NB4 (cell line): ENCODE data around the gene STIP1.

ENCODE experiments used
- MYC ChIP-seq: IDR thresholded peaks from 2 replicates; pipeline ENCODE4 v1.6.1; 2011; ENCODE audit warnings: low read depth, low read length
- POLR2A ChIP-seq: IDR thresholded peaks from 2 replicates; pipeline ENCODE4 v1.6.1; 2011; ENCODE audit warnings: mild to moderate bottlenecking; ENCODE audit not compliant: insufficient read length; ENCODE audit errors: extremely low read depth
- TF ChIP-seq, protein P1 (sequence below): IDR thresholded peaks from one replicate; pipeline ENCODE4 v1.5.1; 2012; ENCODE audit warnings: low read depth, low read length

DNA sequence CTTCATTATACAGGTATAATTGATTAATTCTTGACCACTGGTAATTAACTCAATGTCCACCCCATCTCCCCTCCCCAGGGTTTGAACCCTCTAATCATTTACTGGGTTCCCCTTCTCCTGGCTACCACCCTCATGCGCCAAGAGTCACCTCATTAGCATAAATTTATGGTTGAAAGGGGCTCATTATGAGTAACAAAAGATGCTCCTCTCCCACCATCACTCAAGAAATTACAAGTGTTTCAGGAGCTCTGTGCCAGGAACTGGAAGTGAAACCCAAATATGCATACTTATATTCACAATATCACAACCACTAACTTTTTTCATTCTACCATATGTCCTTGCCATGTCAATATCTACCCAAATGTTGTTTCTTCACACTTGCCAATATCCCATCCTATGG is 7.8 kb upstream of the STIP1 start:
- TF ChIP-seq, protein P1, sequence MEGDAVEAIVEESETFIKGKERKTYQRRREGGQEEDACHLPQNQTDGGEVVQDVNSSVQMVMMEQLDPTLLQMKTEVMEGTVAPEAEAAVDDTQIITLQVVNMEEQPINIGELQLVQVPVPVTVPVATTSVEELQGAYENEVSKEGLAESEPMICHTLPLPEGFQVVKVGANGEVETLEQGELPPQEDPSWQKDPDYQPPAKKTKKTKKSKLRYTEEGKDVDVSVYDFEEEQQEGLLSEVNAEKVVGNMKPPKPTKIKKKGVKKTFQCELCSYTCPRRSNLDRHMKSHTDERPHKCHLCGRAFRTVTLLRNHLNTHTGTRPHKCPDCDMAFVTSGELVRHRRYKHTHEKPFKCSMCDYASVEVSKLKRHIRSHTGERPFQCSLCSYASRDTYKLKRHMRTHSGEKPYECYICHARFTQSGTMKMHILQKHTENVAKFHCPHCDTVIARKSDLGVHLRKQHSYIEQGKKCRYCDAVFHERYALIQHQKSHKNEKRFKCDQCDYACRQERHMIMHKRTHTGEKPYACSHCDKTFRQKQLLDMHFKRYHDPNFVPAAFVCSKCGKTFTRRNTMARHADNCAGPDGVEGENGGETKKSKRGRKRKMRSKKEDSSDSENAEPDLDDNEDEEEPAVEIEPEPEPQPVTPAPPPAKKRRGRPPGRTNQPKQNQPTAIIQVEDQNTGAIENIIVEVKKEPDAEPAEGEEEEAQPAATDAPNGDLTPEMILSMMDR = no peak
- TF ChIP-seq POLR2A (no peak), MYC (no peak)
